Measurements from ENCODE around the gene SLC1A2.
A peak's percentile ranks its signal among the peaks of the same experiment; 100 is the strongest.

The SLC1A2 gene

DNA sequence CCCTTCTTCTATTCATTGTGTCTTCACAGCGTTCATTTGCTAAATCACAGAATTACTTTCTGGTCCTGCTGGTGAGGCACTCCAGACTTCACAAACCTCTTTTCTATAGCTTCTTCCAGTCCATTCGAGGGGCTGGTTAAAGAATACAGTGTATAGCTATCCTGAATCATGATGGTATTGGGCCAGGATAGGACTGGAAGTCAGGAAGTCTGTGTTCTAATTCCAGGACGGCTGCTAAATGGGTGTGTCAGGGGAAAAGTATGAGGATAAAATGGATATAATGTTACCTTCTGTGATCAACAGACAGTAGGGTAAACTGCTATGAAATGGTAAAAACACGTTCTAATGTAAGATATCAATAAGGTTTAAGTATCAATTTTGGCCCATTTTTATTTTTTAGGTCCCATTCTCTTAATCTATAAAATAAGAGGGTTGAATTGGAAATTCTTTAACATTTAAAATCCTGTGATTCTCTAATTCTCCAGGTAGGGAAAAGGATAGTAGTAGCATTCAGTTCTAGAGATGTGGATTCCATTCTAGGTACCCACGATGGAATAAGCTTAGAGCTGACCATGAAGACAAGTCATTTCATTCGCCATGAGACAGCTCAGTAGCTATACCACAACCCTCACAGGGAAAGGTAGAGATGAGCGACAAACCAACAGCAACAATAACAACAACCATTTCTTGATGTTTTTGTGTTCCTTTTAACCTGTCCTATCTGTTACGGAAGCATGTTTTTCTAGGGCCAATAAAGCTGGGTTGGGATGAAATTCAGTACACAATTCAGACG lies 96.1 kb downstream of the SLC1A2 start:
- DNase-seq = no peak

DNA sequence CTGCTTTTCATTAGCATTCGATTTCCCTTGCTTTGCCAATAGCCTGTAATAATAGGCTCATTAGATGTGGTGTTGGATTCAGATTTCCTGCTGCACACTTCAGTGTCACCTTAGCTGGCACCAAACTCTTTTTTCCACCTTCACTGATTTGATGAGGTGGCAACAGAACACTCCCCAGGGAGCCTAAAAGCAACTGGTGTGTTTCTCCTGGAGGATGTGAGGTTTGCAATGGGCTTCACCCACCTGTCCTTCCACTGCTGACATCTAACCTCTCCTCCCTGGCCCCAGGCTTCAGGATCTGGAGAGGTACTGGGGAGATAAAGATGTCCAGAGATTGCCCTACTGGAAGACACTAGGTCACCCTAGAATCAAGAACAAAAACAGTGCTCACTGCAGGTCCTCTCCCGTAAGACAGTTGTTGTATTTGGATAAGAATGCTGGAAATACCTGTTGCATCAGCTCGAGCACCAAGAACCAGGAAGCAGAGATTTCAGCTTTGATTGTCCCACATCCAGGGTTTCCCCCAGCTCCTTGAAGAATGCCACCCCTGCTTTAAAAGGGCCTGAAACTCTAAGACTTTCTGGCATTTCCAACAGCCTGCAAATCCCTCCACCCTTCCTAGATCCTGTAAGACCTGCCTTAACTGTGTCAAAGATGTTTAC lies 96.9 kb downstream of the SLC1A2 start:
- DNase-seq = no peak

DNA sequence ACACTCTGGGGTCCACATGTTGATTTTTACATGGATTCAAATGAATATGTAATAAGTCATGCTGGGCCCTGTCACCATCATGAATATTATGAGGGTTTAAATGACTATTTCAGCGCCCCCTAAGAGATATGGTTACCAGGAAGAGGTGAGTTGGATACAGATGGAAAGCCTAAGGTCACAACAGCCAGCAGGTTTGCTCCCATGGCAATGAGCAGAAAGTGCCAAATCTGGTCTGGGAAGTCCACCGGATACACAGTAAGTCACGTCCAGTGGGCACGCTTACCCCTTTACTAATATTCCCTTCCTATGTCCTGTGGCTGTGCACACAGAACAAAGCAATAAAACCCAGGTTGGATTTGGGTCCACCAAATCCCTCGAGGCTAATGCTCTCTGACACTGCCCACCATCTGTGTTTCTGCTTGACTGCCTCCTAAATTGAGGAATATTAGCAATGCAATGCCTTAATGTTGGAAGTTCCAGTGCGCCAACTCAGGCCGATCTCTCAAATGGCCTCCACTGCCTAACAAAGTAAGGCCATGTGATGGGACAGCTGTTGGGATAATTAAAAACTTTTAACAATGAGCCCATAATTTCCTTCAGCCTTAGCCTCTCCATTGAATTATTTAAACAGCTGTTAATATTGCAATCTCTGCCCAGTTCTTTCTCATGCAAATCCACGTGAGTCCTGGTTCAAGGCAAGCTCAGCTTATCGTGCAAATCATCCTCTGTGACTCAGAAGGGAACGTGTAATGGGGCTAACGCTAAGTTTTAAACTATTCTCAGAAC lies 97.6 kb downstream of the SLC1A2 start:
- DNase-seq = no peak

DNA sequence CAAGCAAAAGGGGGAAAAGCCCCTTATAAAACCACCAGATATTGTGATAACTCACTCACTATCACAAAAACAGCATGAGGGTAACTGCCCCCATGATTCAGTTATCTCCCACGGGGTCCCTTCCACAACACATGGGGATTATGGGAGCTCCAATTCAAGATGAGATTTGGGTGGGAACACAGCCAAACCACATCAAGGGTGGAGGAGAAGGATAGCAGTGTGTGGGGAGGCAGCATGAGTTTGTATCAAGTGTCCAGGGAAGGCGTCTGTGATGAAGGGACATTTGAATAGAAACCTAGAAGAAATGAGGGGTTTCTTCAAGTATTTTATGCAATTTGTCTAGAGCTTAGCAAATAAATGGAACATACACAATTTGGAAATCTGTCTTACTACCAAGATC lies 98.2 kb downstream of the SLC1A2 start:
- peak; percentile 73 for DNase-seq

DNA sequence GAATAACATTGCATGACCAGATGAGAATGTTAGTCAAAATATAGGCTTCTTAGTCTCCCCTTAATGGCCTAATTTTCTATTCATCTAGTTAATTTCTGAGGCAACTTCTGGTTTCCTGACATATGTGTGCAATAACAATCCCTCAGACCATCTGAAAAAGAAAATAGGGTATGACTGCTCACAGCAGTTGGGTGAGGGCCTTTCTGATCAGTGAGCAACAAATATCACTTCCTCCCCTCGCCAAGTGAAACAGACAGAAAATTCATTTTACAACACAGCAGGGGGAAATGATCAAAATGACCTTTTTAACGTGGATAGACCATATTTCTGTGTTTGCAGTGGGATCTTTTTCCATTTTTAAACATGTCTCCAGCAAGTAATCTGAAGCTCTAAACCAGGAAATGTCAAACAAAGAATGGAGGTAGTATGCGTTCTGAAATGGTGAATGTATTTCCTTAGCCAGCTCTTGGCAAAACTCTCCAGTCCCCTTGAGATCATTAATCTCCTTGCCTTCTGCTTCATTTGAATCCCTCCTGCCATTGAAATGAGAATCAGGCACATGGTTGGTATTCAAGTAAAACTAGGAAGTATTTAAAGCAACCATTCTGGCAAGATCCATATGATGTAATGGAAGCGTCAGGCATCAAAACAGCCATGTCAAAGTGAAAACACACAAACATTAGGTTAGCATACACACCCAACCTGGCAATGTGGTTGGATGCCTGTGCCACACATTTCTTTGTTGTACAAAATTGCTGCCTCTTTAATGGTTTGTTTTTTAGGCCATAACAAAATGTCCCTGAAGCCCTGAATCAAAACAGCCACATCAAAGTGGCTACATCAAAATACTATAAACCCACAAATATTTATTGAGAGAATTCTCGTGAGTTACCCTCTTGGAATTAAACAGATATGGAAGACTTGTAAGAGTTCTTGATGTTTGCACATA lies 100.1 kb downstream of the SLC1A2 start:
- no peak for DNase-seq

DNA sequence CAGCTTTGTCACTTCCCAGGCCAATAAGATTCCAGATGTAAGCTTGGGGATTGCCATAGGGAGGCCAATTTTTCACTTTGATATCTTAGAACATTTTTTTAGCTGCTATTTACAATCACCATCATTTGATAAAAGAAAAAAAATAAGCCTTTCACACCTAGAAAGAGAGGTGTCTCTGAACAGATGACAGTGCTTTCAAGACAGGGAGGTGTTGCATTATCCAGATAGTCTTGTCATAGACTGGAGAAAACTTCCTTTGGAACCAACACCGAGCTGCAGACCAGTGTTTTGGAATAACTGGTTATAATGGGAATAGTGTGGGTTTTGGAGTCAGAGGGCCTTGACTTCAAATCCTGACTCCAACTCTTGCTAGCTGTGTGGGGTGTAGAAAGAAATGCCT lies 101.0 kb downstream of the SLC1A2 start:
- no peak for DNase-seq

DNA sequence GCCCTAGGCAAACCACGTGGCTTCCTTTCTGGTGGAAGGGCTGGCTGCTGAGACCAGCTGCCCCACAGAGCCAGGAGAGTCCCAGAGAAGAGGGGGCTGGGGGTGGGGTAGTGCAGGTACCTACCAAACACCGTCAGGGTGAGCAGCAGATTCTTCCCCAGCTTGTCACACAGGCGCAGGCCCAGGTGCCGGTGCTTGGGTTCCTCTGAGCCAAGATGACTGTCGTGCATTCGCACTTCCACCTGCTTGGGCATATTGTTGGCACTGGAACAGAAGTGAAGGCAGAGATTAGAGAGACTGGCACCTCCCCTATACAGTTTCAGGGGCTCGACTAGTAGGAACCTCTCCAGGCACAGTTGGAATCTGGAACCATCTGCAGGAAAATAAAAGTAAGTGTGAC lies 102.1 kb downstream of the SLC1A2 start:
- no peak for DNase-seq

DNA sequence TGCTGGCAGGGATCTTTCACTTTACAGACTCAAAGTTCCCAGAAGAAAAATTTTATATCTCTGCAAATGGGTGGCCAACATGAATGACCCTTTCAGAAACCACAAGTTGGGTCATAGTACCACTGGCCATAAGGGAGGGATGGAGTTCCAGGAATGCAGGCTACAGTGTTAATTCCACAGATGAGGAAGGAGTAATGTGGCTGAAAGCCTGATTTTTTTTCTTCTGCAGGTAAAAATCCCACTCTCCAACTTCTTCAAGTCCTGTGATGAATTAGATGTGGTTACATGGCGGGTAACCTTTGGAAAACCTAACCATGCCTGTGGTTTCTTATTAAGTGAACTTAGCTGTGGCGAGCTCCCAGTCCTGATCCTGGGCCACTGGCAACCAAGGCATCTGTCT lies 103.2 kb downstream of the SLC1A2 start:
- no peak for DNase-seq

DNA sequence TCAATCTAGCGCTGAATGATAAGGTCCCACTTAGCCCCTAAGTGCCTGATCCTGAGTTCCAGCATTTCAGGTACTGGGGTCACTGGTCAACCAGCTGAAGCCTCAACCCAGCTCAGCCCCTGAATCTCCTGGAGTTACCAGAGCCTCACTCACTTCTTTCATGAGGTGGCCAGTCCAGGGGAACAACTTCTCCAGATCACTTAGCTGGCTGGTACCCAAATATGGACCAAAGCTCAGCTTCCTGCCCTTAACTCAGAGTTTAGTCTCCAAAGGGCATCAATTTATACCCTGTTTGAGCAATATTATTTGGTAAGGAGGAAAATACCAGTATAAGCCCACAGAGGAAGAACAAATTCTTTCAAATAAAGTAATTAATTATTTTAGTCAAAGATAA lies 105.6 kb downstream of the SLC1A2 start:
- no peak for DNase-seq

DNA sequence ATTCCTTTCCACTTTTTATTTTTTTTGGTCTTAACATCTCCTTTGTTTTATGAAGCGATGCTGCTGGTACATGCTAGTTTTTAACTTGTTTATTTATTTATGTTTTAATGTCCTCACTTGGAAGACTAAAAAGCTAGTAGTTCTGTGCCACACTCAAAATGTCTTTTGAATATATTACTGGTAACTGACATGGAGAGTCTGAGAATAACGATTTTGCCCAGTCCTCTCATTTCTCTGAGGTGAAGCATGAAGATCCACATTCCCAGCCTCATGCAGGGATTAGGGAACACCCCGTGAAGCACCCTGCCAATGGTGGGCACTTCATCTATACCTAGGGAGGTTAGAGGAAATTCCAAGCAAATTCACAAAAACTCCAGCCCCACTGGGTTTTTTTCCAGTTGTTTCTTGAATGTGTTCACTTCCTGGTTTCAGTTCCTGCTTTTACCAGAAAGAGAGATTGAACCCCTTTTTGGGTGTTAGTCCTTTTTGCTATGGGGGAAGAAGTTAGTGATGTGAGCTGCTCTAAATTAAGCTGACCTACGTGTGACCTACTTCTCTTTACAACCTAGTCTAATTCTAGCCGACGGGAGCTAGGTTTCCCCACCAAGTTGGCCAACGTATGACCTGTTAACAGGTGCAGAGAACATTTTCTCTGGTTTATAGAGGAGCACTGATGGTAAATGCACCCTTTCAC lies 106.1 kb downstream of the SLC1A2 start:
- DNase-seq = no peak

DNA sequence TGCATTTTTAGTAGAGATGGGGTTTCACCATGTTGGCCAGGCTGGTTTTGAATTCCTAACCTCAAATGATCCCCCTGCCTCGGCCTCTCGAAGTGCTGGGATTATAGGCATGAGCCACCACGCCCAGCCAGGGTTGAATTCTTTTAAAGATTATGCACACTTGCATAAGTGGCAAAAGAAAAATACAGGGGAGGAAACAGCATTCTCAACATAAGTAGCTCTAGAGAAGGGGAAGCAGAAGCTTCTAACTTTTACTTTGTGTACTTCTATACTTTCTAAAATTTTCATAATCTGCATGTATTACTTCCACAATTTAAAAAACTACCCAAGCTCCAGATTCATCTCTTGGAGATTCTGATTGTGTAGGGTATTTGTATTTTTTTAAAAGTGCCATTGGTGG lies 108.0 kb downstream of the SLC1A2 start:
- DNase-seq = no peak

DNA sequence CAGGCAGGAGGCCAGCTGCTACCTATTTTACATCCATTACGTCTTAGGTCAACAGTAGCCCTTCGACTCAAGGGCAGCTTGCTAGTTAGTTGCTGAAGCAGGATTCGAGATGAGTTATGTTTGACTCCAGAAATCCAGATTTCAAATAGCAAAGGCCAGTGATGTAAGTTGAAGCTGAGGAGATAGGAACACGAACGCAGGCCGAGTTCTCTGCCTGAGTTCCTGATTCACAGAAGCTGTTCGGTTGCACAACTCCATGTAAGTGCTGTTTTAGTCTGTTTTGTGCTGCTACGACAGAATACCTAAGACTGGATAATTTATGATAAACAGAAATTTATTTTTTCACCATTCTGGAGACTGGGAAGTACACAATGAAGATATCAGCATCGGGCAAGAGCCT lies 111.2 kb downstream of the SLC1A2 start:
- peak; percentile 13 for DNase-seq

DNA sequence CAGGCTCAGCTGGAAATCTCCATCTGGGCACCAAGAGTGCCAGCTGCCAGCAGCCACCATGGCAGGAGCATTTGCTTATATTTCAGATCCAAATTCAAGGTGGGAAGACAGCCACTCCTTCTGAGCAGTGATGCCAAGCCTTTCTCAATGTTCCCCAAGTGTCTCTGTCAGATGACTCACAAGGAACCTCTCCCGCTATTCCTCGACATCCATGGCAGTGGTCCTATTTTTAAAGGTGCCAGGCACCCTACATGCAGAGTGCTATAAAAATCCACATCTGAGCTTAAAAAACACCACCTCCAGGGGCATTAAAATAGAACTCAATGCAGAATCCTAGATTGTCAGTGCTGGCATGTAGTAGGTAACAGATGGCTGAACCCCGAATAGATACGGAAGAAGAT lies 112.1 kb downstream of the SLC1A2 start:
- no peak for DNase-seq

DNA sequence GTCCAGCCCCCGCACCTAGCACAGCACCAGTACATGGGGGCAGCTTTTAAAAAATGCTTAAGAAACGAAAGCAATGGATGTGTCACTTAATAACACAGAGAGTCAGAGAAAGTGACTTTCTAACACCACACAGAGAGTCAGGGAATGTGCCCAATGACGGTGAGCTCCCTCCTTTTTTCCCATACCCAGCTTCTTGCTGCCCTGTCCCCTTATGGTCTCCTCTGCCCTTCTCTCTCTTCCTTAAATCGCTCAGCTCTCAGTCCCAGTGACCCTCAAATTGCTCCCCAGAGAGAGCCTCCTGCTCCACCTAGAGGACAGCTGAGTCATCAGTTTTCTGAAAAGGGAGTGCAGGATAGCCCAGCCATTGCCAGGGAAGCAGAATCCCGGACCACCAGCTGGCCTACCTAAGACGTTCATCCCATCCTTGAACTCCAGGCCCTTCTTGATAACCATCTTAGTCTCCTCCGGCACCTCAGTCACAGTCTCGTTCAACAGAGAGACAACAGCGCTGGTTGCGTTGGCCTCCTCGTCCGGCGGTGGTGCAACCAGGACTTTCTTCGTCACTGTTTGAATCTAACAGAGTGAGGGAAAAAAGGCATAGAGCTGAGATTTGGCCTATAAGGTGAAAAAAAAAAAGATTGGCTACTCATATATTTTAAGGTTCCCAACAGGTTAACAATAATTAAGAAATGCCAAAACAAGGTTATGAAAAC lies 113.5 kb downstream of the SLC1A2 start:
- DNase-seq = peak; percentile 74

DNA sequence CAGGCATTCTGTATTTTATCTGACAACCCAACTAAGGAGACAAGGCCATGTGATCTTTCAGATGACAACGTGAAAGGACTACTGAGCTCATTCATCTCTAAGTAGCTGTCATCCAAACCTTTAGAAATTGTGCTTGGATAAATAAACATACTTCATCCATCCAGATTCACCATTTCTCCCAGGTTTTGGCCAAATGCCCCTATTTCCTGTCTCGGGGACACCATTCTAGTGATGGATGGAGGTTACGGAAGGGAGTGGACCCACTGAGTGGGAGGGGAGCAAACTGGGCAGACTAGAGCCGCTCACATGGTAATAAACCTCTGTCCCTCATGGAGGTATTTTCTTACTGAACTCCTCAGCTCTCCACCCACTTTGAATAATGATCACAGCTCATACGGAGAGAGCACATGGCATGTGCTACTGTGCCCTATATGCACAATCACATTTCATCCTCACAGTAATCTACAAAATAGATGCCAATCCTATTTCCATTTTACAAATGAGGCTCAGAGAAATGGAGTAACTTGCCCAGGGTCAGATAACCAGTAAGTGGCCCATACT lies 114.4 kb downstream of the SLC1A2 start:
- no peak for DNase-seq

DNA sequence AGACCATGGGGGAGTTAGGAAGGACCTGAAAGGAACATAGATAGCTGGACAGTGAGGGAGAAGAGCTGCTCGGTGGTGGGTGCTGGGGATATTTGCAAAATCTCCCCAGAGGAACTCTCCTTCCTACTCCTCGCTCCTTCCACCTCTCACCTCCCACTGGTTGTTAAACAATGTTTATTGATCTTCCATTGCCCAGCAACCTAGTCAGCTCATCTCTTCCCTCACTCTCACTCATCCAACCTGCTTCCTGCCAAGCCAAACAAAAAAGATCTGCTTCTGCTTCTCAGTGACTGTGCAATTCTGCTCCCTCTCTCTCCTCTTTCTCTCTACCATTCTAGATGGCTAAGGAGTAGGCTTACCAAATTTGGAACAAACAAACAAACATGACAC lies 115.0 kb downstream of the SLC1A2 start:
- DNase-seq = peak; percentile 34

DNA sequence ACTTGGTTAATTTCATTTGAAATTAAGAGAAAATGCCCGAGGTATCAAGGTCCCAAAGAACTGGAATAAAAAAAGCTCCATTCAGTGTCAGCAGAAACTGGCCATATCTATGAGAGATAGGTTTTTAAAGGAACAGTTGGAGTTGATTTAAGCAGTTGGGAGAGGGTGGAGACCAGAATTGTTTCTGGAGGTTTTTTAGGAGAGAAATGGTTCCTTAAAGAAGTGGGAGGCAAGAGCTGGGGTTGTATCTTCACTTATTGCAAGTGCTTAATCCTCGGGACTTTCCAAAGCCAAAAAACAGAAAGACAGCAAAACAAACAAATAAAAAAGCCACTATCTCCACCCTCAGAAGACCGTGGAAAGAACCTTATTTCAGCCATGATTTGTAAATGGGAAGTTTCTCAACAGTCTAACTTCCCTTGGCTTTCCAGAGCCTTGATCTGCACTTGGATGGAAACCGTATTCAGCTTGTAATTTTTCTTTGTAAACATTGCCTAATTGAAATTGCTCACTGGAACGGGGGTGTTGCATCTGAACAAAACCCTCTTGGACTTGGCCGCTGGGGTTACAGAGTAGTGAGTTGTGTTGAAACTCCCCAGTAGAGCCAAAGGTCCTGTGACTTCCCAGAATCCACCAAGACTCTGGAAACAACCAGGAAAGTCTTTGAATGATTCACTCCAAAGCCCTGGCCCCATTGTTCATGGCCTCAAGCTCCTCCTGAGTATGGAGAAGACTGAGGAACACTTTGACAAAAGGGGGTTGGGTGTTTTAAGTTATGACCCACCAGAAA lies 115.6 kb downstream of the SLC1A2 start:
- no peak for DNase-seq

DNA sequence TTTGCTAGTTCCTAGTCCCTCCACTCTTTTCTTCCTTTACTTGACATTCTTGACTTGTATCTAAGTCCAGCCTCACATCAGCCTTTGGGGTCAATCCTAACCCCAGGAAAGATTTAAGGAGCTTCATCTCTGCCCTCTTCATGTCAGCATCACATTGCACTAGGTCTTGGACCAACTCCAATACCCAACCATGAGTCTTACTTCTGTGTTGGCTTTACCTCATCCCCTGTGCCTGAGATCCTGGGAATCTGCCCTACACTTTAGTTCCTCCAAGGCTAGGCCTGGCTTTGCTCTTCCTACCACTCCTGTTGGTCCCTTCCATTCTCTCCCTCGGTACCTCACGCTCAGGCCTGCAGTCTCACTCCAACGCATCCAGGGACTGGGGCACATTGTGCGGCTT lies 117.0 kb downstream of the SLC1A2 start:
- no peak for DNase-seq

DNA sequence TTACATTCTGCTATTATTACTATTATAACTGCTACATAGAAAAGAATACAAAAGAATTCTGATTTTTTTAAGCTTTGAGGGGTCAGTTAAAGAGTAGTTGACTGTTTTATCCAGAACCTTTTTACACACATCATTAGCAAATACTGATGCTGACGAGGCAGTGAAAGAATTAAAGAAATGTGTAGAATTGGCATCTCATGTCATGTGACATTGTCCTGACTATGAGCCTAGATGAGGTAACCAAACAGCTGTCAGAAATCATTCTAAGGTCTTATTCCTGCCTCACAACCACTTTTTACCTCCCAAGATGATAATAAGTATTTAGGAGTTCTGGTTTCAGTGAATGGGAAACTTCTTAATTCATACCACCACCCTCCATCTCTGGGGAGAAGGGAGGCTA lies 121.0 kb downstream of the SLC1A2 start:
- no peak for DNase-seq

DNA sequence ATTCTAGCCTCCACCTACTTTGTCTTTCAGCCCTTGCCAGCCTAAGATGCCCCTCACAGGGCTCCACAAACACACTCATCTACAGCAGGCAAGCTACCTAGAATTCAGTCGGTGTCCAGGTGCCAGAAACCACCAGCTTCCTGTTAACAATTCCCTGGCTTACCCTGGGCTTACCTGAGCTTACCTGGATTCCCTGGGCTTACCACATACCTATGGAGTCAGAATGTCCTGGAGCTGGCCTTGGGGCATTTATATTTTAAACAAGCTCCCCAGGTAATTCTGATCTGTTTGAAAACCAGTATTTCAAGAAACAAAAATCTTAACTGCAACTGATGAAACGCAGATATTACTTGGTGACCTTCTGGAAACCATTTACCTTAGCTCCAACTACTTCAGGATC lies 123.6 kb downstream of the SLC1A2 start:
- no peak for DNase-seq
